Neural progenitor cell (in vitro differentiated cells): ENCODE data around the gene ACSL4. TPM values are rescaled to one million over a fixed set of nuclear protein-coding genes. Genes with fewer than 3 reads are reported as not detected.
"Not testable (repeated sequence)": the region's sequence is repeated elsewhere in the genome, so short reads cannot be mapped to it uniquely, and the experiment has no call there.

ENCODE experiments used
- DNase-seq: peaks from one replicate; pipeline ENCODE4 v3.0.0-alpha.2; 2016; ENCODE audit warnings: low spot score
- H2AFZ ChIP-seq: fragments of 200-600 bp; sonication (generic); replicated peaks from 2 replicates; pipeline ENCODE4 v1.6.1; 2016; ENCODE audit warnings: antibody characterized with exemption
- H3F3A ChIP-seq: fragments of 200-600 bp; sonication (generic); 2 replicates; pipeline ENCODE4 v1.6.1; 2016; ENCODE audit warnings: antibody characterized with exemption, low read depth
- H3K27ac ChIP-seq: fragments of 200-600 bp; sonication (generic); 2 replicates; pipeline ENCODE4 v1.5.1; 2016; ENCODE audit warnings: mild to moderate bottlenecking
- H3K27me3 ChIP-seq: fragments of 200-600 bp; sonication (generic); 2 replicates; pipeline ENCODE4 v1.6.1; 2016; ENCODE audit warnings: mild to moderate bottlenecking, moderate library complexity
- H3K36me3 ChIP-seq: fragments of 200-600 bp; sonication (generic); 2 replicates; pipeline ENCODE4 v1.5.1; 2016
- H3K4me1 ChIP-seq: fragments of 200-600 bp; sonication (generic); 2 replicates; pipeline ENCODE4 v1.6.1; 2016; ENCODE audit warnings: mixed run types
- H3K4me2 ChIP-seq: fragments of 200-600 bp; sonication (generic); 2 replicates; pipeline ENCODE4 v1.6.1; 2016
- H3K4me3 ChIP-seq: fragments of 200-600 bp; sonication (generic); 2 replicates; pipeline ENCODE4 v1.5.1; 2016
- H3K79me2 ChIP-seq: fragments of 200-600 bp; sonication (generic); 2 replicates; pipeline ENCODE4 v1.6.1; 2016; ENCODE audit warnings: low read depth
- H3K9ac ChIP-seq: fragments of 200-600 bp; sonication (generic); 2 replicates; pipeline ENCODE4 v1.6.1; 2016
- H3K9me3 ChIP-seq: fragments of 200-600 bp; sonication (generic); 2 replicates; pipeline ENCODE4 v1.5.1; 2016; ENCODE audit warnings: low read depth
- H4K20me1 ChIP-seq: fragments of 200-600 bp; sonication (generic); 2 replicates; pipeline ENCODE4 v1.6.1; 2016; ENCODE audit warnings: low read depth
- H3K27ac Mint-ChIP-seq: 3 replicates; pipeline ENCODE4 v1.8.0; 2021; ENCODE audit warnings: mixed read lengths
- H3K27me3 Mint-ChIP-seq: 2 replicates; pipeline ENCODE4 v1.8.0; 2022; ENCODE audit warnings: low read depth, mild to moderate bottlenecking, inconsistent platforms, moderate library complexity, mixed read lengths; ENCODE audit not compliant: insufficient read depth
- H3K36me3 Mint-ChIP-seq: 3 replicates; pipeline ENCODE4 v1.8.0; 2021; ENCODE audit warnings: mixed read lengths
- H3K4me1 Mint-ChIP-seq: 3 replicates; pipeline ENCODE4 v1.8.0; 2021; ENCODE audit warnings: mixed read lengths
- H3K4me3 Mint-ChIP-seq: 3 replicates; pipeline ENCODE4 v1.8.0; 2021; ENCODE audit warnings: mild to moderate bottlenecking, moderate library complexity, mixed read lengths
- H3K9me3 Mint-ChIP-seq: 3 replicates; pipeline ENCODE4 v1.8.0; 2020; ENCODE audit warnings: mixed read lengths
- CTCF ChIP-seq: fragments of 200-600 bp; sonication (generic); IDR thresholded peaks from 2 replicates; pipeline ENCODE4 v1.5.1; 2017; ENCODE audit warnings: antibody characterized with exemption, mild to moderate bottlenecking
- EZH2 ChIP-seq: fragments of 200-600 bp; sonication (generic); IDR thresholded peaks from 2 replicates; pipeline ENCODE4 v1.6.1; 2017; ENCODE audit warnings: antibody characterized with exemption, mild to moderate bottlenecking, moderate library complexity
- EZH2phosphoT487 ChIP-seq: fragments of 200-600 bp; sonication (generic); IDR thresholded peaks from 2 replicates; pipeline ENCODE4 v1.6.1; 2017; ENCODE audit warnings: antibody characterized with exemption
- total RNA-seq: library from RNA; depleted of rRNA; stranded (reverse); fragments of >200 nt; gene quantifications from 2 replicates; pipeline ENCODE4 v1.2.3, GENCODE V29; 2015; ENCODE audit warnings: low replicate concordance

The ACSL4 gene
- total RNA-seq, 1 donor from 2014 or later: 87.3 TPM

- Histone ChIP-seq H3K36me3 (no peaks in the 10 kb centered on the region), H3K4me1 (no peaks in the 10 kb centered on the region), H2AFZ (no peak overlapping the region), H3K9ac (no peak overlapping the region), H3K4me3 (no peak overlapping the region), H3F3A (no peaks in the 10 kb centered on the region), H3K27ac (no peak overlapping the region), H3K27me3 (no peaks in the 10 kb centered on the region), H4K20me1 (no peaks in the 10 kb centered on the region), H3K9me3 (no peaks in the 10 kb centered on the region), H3K4me2 (no peak overlapping the region), H3K79me2 (no peaks in the 10 kb centered on the region)
- H3K27ac Mint-ChIP-seq: no peak overlapping the region
- H3K9me3 Mint-ChIP-seq: no peaks in the 10 kb centered on the region
- DNase-seq: no peak
- H3K4me3 Mint-ChIP-seq: no peak overlapping the region
- no peaks in the 10 kb centered on the region for H3K4me1 Mint-ChIP-seq
- H3K36me3 Mint-ChIP-seq: peaks cover 58% of the 10 kb centered on the region
- H3K27me3 Mint-ChIP-seq: no peaks in the 10 kb centered on the region
- TF ChIP-seq EZH2 (no peak), CTCF (no peak), EZH2phosphoT487 (no peak)
Measured at GRCh38 chrX:109658391-109658790, 74.7 kb downstream of the ACSL4 start.

GRCh38 chrX:109657364-109657763 lies 75.7 kb downstream of the ACSL4 start:
- H3K9me3 ChIP-seq, H3K9me3 Mint-ChIP-seq, H3K9ac ChIP-seq, H3K4me1 Mint-ChIP-seq, DNase-seq, H3K27ac ChIP-seq, H3K4me1 ChIP-seq, H3K27me3 Mint-ChIP-seq, H3K4me2 ChIP-seq, H3K4me3 ChIP-seq, H3K36me3 ChIP-seq, H3K27ac Mint-ChIP-seq, H3K79me2 ChIP-seq, H3K4me3 Mint-ChIP-seq, H3K27me3 ChIP-seq, H3F3A ChIP-seq, H2AFZ ChIP-seq, H4K20me1 ChIP-seq: not testable (repeated sequence)
- H3K36me3 Mint-ChIP-seq: peaks cover 50% of the 10 kb centered on the region

- Mint-ChIP-seq H3K4me1 (no peaks in the 10 kb centered on the region), H3K4me3 (no peak overlapping the region), H3K9me3 (no peaks in the 10 kb centered on the region), H3K27me3 (no peaks in the 10 kb centered on the region), H3K27ac (no peak overlapping the region), H3K36me3 (peaks cover 47% of the 10 kb centered on the region)
- no peaks in the 10 kb centered on the region for H3K4me1 ChIP-seq
- H3K4me2 ChIP-seq: no peak overlapping the region
- no peaks in the 10 kb centered on the region for H4K20me1 ChIP-seq
- H3K4me3 ChIP-seq: no peak overlapping the region
- no peak for DNase-seq
- H3F3A ChIP-seq: no peaks in the 10 kb centered on the region
- H3K9ac ChIP-seq: no peak overlapping the region
- H2AFZ ChIP-seq: no peak overlapping the region
- TF ChIP-seq EZH2phosphoT487 (no peak), CTCF (no peak), EZH2 (no peak)
- no peaks in the 10 kb centered on the region for H3K36me3 ChIP-seq
- no peaks in the 10 kb centered on the region for H3K9me3 ChIP-seq
- H3K27ac ChIP-seq: no peak overlapping the region
- no peaks in the 10 kb centered on the region for H3K79me2 ChIP-seq
- no peaks in the 10 kb centered on the region for H3K27me3 ChIP-seq
Measured at GRCh38 chrX:109656774-109657173, 76.3 kb downstream of the ACSL4 start.

GRCh38 chrX:109655502-109656201 lies 77.4 kb downstream of the ACSL4 start:
- H3K4me2 ChIP-seq: no peak overlapping the region
- no peaks in the 10 kb centered on the region for H3K36me3 ChIP-seq
- H3K27me3 Mint-ChIP-seq: no peaks in the 10 kb centered on the region
- H3K9ac ChIP-seq: no peak overlapping the region
- no peaks in the 10 kb centered on the region for H3K27me3 ChIP-seq
- H3K9me3 Mint-ChIP-seq: no peaks in the 10 kb centered on the region
- no peaks in the 10 kb centered on the region for H3F3A ChIP-seq
- no peaks in the 10 kb centered on the region for H3K79me2 ChIP-seq
- H3K9me3 ChIP-seq: no peaks in the 10 kb centered on the region
- no peak for TF ChIP-seq EZH2
- TF ChIP-seq EZH2phosphoT487: no peak
- no peak for TF ChIP-seq CTCF
- DNase-seq: no peak
- H3K4me1 Mint-ChIP-seq: no peaks in the 10 kb centered on the region
- no peak overlapping the region for H3K27ac ChIP-seq
- no peak overlapping the region for H3K4me3 ChIP-seq
- no peak overlapping the region for H2AFZ ChIP-seq
- no peak overlapping the region for H3K4me3 Mint-ChIP-seq
- peaks cover 42% of the 10 kb centered on the region for H3K36me3 Mint-ChIP-seq
- no peak overlapping the region for H3K27ac Mint-ChIP-seq
- no peaks in the 10 kb centered on the region for H3K4me1 ChIP-seq
- no peaks in the 10 kb centered on the region for H4K20me1 ChIP-seq
